GM12878 (cell line): Measurements from ENCODE around the gene EVI5L.

Source experiments
- CTCF ChIP-seq, 3 experiments: IDR thresholded peaks in 2 of 3; conservative IDR thresholded peaks in 1 of 3; 2 replicates each; pipeline ENCODE4 v1.5.1; 2011; ENCODE audit warnings: low read depth in 3 of 3, low read length in 3 of 3, mild to moderate bottlenecking in 3 of 3, control low read depth in 2 of 3, moderate library complexity in 2 of 3, inconsistent platforms in 1 of 3, mixed read lengths in 1 of 3; ENCODE audit not compliant: control insufficient read depth in 2 of 3, insufficient read depth in 1 of 3; ENCODE audit errors: extremely low read depth in 1 of 3
- EZH2 ChIP-seq: IDR thresholded peaks from 2 replicates; pipeline ENCODE4 v1.6.1; 2012; ENCODE audit warnings: low read depth, mild to moderate bottlenecking, control low read depth, inconsistent platforms, low read length, borderline replicate concordance; ENCODE audit not compliant: control insufficient read depth
- GABPA ChIP-seq: IDR thresholded peaks from 2 replicates; pipeline ENCODE4 v1.6.1; 2014; ENCODE audit warnings: antibody characterized with exemption, low read depth, mild to moderate bottlenecking, inconsistent platforms
- IKZF2 ChIP-seq, 2 experiments: fragments of 450-650 bp; IDR thresholded peaks; 2 replicates each; pipeline ENCODE4 v1.6.1; 2017; ENCODE audit warnings: mild to moderate bottlenecking in 2 of 2, moderate library complexity in 2 of 2
- MTA3 ChIP-seq: IDR thresholded peaks from 2 replicates; pipeline ENCODE4 v1.6.1; 2012; ENCODE audit warnings: low read length, inconsistent platforms, borderline replicate concordance
- PAX8 ChIP-seq: fragments of 450-650 bp; IDR thresholded peaks from 2 replicates; pipeline ENCODE4 v1.6.1; 2017; ENCODE audit warnings: mild to moderate bottlenecking, moderate library complexity
- REST ChIP-seq: IDR thresholded peaks from 2 replicates; pipeline ENCODE4 v1.6.1; 2012; ENCODE audit warnings: mild to moderate bottlenecking, low read depth, low read length

- no peak for TF ChIP-seq EZH2
- no peak for TF ChIP-seq MTA3
- TF ChIP-seq PAX8 = no peak
- no peak for TF ChIP-seq REST
- TF ChIP-seq GABPA = no peak
- peak; percentile 60 to 73 (median 71); a peak in 5 of 6 replicates for TF ChIP-seq CTCF (IDR thresholded peaks at IDR 0.05 in 2 of 3, conservative IDR thresholded peaks at IDR 0.05 in 1 of 3; ENCODE audit: control insufficient read depth in 2 of 3, extremely low read depth in 1 of 3, insufficient read depth in 1 of 3, low read depth in 3 of 3, low read length in 3 of 3)
- TF ChIP-seq IKZF2 (IDR thresholded peaks at IDR 0.05) = no peak
Observed at GRCh38 chr19:7868671-7869452, 38.8 kb downstream of the EVI5L start.
